GM20000 (cell line): ENCODE measurements around the gene ATP11A.

Source experiments
- DNase-seq: peaks from one replicate; pipeline ENCODE4 v3.0.0; 2012; ENCODE audit warnings: low spot score
- TF ChIP-seq, protein P1 (sequence below): IDR thresholded peaks from 2 replicates; pipeline ENCODE4 v1.5.1; 2012; ENCODE audit warnings: mild to moderate bottlenecking, control low read depth; ENCODE audit errors: extremely low read depth, missing control alignments

The ATP11A gene

DNA sequence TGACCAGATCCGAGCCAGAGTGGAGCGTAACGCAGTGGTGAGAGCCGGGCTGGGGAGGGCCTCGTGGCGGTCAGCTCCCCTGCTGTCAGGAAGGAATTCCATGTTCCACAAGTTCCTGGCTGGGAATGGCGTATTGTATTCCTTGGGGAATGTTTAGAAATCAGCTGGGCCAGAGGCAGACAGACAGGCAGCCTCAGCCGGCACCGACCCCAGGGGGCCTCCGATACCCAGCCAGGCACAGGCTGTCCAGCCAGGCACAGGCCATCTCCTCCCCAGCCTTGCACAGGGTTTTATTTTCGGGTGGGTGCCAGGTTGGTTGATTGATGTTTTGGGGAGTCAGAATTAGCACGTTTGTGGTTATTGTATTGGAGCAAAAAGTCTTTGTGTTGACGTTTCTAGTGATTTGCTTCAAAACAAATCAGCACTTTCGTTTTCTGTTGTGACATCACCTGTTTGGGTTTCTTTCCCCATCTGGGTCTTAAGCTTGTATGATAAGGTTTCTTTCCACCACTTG, 152.6 kb downstream of the ATP11A start:
- peak; percentile 49 for DNase-seq

DNA sequence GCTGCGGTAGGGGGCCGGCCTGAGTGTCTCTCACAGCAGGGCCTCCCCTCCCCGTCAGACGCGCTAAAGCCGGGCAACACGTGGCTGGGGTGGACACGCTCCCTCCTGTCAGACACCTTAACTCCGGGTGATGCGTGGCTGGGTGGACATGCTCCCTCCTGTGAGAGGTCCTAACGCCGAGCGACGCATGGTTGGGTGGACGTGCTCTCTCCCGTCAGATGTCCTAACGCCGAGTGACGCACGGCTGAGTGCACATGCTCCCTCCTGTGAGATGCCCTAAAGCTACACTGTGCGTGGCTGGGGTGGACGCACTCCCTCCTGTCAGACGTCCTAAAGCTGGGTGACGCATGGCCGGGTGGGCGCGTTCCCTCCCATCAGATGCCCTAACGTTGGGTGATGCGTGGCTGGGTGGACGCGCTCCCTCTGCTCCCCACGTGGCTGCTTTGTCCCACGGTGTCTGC, 153.1 kb downstream of the ATP11A start:
- no peak for DNase-seq
- TF ChIP-seq, protein P1, sequence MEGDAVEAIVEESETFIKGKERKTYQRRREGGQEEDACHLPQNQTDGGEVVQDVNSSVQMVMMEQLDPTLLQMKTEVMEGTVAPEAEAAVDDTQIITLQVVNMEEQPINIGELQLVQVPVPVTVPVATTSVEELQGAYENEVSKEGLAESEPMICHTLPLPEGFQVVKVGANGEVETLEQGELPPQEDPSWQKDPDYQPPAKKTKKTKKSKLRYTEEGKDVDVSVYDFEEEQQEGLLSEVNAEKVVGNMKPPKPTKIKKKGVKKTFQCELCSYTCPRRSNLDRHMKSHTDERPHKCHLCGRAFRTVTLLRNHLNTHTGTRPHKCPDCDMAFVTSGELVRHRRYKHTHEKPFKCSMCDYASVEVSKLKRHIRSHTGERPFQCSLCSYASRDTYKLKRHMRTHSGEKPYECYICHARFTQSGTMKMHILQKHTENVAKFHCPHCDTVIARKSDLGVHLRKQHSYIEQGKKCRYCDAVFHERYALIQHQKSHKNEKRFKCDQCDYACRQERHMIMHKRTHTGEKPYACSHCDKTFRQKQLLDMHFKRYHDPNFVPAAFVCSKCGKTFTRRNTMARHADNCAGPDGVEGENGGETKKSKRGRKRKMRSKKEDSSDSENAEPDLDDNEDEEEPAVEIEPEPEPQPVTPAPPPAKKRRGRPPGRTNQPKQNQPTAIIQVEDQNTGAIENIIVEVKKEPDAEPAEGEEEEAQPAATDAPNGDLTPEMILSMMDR, result no peak

More for the DNA sequence above, 152.6 kb downstream of the ATP11A start:
- TF ChIP-seq, protein P1, result no peak

DNA sequence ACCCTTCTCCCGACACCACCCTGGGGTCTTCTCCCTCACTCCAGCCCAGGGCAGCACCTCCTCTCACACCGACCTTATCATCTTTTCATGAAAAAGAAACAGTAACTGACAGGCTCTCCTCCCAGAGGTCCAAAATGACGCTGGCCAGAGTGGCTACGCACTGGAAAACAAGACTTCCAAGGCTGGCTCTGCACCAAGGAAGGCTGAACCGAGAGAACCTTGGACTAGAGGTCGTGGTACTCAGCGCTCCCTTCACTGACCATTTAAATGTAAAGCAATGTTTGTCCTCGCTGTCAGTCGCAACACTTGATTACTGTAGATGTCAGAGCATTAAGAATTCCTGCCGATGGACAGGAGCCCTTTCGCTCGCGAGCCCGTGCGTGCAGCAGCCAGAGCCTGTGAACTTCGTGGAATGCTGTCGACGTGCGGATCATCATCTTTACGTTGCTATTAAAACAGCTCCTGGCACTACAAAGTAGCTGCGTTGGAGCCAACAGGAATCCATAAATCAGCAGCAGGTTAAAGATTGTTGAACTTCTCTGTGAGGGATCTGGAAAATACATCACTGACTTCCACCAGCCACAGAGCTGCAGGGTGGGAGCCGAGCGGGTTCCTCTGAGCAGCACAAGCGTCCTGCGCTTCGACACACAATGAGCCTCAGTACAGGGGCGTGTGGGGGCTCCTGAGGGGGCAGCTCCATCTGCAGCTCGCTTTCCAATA, 153.7 kb downstream of the ATP11A start:
- TF ChIP-seq, protein P1, result no peak
- no peak for DNase-seq

DNA sequence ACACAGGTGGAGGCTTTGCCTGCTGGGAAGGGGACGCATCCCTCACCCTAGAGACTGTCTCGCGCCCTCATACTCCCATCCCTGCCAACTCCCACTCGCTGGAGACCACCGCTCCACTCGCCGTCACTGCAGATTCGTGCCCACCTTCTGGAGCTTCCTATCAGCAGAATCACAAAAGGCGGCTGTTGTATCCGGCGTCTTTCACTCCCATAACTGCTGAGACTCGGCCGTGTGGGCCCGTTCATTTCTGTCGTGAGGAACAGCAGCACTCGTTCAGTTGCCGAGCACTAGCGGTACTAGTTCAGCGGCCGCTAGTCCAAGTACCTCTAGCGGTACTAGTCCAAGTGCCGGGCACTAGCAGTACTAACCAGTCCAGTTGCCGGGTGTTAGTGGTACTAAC, 154.6 kb downstream of the ATP11A start:
- DNase-seq, result no peak
- TF ChIP-seq, protein P1, result no peak

DNA sequence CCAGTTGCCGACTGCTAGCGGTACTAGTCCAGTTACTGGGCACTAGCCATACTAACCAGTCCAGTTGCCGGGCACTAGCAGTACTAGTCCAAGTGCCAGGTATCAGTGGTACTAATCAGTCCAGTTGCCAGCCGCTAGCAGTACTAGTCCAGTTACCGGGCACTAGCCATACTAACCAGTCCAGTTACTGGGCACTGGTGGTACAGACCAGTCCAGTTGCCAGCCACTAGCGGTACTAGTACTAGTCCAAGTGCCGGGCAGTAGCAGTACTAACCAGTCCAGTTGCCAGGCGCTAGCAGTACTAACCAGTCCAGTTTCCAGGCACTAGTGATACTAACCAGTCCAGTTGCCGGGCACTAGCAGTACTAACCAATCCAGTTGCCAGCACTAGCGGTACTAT, 155.0 kb downstream of the ATP11A start:
- DNase-seq, result no peak
- TF ChIP-seq, protein P1, result no peak

DNA sequence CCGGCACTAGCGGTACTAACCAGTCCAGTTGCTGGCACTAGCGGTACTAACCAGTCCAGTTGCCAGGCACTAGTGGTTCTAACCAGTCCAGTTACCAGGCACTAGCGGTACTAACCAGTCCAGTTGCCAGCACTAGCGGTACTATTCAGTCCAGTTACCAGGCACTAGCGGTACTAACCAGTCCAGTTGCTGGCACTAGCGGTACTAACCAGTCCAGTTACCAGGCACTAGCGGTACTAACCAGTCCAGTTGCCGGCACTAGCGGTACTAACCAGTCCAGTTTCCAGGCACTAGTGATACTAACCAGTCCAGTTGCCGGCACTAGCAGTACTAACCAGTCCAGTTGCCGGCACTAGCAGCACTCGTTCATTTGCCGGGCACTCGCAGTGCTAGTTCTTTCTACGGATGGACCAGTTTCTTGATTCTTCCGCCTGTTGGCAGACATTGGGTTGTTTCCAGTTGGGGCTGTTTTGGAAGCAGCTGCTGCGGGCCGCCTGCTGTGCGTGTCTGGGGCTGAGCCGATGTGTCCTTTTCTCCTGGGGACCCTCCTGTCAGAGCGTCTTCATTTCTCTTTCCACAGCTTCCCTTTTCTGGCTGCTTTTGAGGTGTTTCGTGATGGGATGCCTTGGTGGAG, 155.8 kb downstream of the ATP11A start:
- DNase-seq, result no peak
- TF ChIP-seq, protein P1, result no peak

DNA sequence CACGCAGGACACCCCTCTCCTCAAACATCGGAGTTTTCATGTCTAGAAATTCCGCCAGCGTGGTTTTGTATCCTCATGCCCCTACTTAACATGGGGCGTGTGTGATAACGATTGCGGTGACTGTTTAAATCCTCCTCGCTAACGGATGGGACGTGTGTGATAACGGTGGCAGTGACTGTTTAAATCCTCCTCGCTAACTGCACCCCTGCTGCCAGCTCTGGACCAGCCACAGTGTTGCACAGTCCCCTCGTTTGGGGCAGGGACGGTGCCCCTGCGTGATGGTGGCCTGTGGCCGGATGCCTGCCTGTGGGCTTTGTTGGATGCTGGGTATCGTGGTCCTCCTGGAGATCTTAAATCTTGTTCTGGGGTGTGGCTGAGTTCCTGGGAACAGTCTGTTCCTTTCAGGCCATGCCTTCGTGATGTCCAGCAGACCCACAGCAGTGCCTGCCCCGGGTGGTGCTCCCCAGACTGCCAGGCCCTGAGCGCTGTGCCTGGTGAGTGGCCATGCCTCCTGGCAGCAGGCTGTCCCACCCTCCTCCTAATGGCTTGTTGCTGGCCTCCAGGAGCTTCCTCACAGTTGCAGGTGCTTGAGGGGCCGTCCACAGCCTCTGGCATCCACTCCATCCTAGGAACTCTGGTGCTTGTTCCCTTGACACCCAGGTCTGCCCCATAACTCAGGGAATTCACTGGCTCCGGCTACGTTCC, 156.7 kb downstream of the ATP11A start:
- no peak for DNase-seq
- TF ChIP-seq, protein P1, result no peak
